Cerebellar nuclear complex (tissue), 1 donor: ENCODE results near the gene GRAP2.

Experiments
- DNase-seq, 2 experiments: peaks; one replicate each; lab custom pipeline; 2025; lab: John Stamatoyannopoulos, UW

The GRAP2 gene

DNA sequence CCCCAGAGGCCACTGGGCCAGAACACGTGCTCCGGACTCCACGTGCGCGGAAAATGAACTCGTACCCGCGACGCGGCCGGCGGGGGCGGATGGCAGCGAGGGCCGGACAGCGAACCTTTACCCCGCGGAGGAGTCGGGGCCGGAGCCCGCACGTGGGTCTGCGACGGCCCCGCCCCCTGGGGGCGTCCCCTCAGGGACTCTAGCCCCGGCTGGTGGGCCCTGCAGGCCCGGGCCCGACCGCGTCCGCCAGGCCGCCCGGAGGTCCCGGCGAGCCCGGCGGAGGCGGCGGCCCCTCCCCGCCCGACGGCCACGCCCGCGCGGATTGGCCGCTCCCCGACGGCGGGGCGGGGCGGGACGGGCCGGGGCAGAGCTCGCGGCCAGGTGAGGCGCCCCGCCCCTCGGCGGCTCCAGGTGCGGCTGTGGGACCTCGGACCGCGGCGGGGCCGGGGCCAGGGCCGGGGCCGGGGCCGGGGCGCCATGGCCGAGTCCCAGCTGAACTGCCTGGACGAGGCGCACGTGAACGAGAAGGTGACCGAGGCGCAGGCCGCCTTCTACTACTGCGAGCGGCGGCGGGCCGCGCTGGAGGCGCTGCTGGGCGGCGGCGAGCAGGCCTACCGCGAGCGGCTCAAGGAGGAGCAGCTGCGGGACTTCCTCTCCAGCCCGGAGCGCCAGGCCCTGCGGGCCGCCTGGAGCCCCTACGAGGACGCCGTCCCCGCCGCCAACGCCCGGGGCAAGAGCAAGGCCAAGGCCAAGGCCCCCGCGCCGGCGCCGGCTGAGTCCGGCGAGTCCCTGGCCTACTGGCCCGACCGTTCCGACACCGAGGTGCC, 93.9 kb downstream of the GRAP2 start, which contains the start of gene FAM83F:
Gene FAM83F, plus strand, starts transcription at position 389 of the 827 bp plus-strand sequence. Its CDS starts 89 bp downstream, at position 478.
- DNase-seq = no peak

DNA sequence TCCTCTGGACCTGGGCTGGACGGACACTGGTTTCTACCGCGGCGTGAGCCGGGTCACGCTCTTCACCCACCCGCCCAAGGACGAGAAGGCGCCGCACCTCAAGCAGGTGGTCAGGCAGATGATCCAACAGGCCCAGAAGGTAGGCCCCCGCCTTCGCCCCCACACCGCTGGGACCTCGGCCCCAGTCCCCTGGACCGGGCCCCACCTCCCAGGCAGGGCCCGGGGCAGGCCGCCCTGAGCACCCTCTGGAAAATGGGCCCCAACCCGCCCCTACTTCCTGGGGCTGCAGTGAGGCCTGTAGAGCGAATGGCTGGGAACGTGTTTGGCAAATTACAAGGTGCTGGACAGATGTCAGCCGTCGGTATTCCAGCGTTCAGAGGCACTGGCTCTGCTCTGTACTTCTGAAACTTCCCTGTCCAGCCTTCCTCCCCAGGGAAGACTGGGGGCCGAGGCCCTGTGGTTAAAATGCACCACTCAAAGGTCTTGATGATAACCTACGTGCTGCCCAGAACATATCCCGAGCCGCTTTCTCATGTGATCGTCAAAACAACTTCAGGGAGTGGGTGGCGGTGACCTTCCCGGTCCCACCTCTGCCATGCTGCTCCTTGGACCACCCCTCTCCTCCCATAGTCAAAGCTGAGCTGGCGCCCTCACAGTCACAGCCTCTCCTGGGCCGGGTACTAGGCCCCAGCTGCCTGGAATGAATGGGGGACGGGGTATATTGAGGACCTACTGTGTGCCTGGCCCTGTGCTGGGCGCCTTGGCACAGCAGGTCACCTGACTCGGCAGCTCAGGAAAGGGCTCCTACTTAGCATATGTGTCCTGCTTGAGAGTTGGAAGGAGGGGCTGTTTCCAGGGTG, 94.7 kb downstream of the GRAP2 start:
- no peak for DNase-seq

DNA sequence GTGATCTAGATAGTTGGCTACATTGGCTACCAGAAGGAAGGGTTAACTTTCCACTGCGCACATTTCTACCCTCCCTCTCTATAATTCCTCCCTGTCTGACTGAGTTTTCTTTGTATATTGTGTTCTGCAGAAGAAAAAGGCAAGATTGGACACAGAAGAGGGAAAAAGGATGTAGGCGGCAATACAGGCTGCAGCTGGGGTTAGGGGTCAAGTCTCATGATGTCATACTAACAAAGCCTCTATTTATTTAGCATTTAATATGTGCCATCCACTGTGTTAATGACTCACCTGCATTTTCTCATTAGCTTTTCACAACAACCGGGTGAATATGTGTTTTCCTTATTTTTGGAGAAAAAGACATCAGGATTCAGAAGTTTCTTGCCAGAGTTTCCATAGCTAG, 95.8 kb downstream of the GRAP2 start:
- DNase-seq = no peak

- DNase-seq = no peak
These were observed 96.5 kb downstream of the GRAP2 start for GRCh38 chr22:39997421-39997820.

- no peak for DNase-seq
These were observed 97.2 kb downstream of the GRAP2 start for GRCh38 chr22:39997939-39998726.

DNA sequence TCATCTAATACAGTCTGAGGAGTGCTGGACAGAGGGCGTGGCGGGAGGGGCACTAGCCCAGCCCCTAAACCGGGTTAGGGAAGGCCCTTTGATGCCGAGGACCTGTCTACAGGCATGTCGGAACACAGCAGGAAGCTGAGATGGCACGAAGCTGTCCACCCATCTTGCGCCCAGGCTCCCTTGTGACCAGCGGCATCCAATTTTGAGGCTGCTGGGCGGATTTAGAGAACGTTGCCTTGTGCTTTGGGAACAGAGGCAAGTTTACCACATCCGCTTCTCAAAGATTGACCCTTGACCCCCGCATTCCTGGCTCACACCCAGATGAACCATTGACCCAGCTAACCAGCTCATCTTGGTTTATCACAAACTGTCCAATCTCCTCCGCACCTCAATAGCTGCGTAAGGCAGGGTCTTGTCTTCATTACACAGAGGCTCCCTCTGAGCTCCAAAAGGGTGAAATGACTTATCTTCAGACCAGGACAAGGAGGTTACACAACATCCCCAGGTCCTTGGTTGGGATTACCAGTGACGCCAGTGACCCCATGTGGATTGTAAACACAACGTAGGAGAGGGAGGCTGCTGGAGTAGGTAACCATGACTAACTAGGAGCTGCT, 98.4 kb downstream of the GRAP2 start:
- no peak for DNase-seq

DNA sequence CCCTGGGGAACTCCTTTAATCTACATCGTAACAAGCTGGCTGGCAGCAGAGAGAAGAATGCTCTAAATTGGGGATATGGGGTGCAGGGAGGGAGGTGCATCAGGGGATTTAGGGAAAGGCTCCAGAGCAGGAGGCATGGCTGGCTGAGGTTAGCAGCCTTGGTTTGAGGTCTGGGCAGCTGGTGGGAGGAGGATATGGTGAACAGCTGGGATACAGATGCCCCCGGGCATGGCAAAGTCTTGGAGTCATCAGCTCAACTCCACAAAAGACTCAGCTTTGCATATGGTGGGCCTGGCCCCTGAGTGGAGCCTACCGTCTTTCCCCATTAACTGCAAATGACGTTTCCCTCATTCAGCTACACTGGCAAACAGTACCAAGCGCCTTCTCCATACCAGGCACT, 99.3 kb downstream of the GRAP2 start:
- no peak for DNase-seq

DNA sequence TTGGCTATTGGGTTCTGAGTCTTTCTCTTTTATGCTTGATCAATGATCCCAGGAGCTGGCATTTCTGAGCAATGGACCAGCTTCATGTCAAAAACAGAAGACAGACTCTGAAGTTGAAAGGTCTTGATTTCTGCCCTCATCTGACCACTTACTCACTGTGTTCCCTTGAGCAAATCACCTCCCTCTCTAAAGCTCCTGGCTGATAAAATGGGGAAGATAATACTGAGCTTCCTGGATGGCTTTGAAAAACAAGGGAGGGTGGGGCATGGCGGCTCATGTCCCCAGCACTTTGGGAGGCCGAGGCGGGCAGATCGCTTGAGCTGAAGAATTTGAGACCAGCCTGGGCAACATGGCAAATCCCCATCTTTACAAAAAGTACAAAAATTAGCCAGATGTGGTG, 100.2 kb downstream of the GRAP2 start:
- DNase-seq = no peak

GRCh38 chr22:40001800-40002577, 101.1 kb downstream of the GRAP2 start:
- no peak for DNase-seq

DNA sequence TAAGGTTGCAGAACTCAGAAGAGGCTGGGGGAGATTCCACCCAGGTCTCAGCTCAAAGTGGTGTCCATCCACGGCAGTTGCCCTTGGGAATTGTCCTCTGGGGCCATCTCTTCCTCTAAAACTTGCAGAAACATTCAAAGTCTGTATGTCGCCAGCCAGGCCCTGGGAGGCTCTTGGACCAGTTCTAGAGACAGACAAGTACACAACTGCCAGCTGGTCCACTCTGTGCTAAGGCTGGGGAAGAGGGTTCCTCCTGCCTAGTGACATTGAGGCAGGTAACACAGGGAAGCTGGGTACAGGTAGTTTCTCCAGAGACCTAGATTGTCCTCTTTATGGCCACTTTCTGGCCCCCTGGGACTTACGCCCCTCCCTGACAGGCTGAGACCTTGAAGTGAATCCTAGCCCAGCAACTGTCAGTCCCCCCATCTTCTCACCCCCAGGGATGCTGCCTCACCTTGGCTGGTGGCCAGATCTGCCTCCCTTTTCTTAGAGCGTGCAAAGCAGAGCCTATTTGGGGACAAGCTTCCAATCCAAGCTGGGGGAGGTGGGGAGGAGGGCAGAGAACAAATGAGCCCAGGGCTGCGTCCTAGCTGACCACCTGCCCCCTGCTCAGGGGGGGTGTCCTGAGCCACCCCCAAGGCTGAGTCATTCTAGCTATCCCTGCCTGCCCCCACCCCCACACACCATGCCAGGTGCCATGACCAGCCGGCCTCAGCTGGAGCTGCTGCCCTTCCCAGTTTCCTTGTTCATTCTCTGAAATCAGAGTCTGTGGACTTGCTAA, 102.2 kb downstream of the GRAP2 start:
- no peak for DNase-seq

DNA sequence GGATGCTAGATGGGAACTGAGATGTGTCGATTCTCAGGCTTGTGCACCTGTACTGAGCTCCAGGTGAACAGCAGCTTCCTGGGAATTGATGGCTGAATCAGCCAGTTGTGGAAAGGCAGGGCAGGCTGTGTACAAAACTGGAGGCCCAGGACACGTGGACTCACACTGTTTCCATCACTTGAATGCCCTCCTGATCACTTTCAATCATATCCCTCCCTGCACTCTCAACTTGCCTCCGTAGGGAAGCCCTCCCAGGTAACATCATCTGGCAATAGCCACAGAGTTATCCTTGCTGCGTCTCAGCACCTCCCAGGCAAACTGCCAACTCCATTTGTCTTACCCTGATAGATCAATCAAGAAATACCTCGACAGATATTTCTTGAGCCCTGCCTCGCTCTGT, 104.0 kb downstream of the GRAP2 start:
- no peak for DNase-seq

DNA sequence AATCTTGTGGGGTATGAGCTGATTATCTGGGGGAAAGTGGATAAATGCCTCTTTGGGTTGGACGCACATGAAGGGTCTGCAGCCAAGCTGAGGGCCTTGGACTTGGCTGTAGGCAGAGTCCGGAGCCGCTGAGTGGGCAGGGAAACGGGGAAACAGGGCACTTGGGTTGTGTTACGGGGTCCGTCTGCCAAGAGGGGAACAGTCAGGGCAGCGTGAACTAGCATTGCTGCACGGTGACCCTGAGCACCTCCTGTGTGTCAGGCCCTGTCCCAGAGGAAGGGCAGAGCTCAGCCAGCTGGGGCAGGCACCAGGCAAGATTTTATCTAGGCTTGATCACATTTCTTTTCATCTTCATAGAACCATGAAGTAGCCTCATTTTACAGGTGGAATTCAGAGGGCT, 105.8 kb downstream of the GRAP2 start:
- DNase-seq = no peak

- no peak for DNase-seq
These were observed 107.2 kb downstream of the GRAP2 start for GRCh38 chr22:40007853-40008710.

GRCh38 chr22:40008726-40009291, 107.9 kb downstream of the GRAP2 start:
- DNase-seq = no peak

DNA sequence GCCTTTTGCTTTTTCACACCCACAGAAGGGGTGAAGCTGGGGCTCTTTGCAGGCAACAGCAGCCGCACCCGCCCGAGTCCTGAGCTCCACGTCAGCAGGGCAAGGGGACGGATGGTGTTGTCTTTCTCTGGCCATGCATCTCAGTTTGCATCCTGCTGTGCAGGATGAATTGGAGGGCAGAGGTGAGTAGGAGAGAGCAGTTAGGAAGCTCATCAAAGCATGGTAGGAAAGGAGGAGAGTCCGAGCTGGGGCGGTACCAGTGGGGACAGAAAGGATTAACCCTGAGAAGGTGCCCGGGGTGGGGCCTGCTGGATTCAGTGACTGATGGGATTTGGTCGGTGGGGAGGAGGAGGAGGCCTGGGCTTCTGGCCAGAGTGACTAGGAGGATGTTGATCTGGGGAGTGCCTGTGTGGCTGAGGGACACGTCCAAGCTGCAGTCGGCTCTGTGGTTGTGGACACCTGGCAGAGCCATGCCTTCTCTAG, 108.4 kb downstream of the GRAP2 start:
- DNase-seq = no peak

- no peak for DNase-seq
These were observed 109.2 kb downstream of the GRAP2 start for GRCh38 chr22:40009951-40010671.

- DNase-seq = no peak
These were observed 109.9 kb downstream of the GRAP2 start for GRCh38 chr22:40010746-40011145.

DNA sequence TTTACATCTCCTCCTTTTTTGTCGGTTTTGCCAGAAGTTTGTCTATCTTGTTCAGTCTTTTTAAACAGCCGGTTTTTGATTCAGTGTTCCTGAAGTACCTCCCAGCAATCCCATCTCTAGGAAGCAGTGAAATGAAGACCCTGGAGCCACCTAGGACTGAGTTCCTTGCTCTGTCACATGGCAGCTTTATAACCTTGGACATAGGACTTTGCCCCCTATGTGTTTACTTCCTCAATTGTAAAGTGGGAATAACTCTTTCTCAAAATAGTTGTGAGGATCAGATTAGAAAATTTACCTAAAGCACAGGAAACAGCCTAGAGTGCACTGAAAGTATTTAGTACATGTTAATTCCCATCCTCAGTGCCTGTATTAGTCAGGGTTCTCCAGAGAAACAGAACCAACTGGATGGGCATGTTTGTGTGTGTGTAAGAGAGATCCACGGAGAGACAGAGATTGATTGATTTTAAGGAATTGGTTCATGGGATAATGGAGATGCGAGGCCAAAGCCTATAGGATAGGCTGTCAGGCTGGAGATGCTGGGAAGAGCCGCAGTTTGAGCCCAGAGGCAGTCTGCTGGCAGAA, 113.9 kb downstream of the GRAP2 start:
- no peak for DNase-seq
